NCI-H748 (cell line): ENCODE data around the gene RAE1.
A peak's percentile ranks its signal among the peaks of the same experiment; 100 is the strongest.
"Not testable (repeated sequence)": the region's sequence is repeated elsewhere in the genome, so short reads cannot be mapped to it uniquely, and the experiment has no call there.

Experiments used
- DNase-seq: peaks from one replicate; lab custom pipeline; 2025; ENCODE audit not compliant: unreplicated experiment; lab: John Stamatoyannopoulos, UW

RAE1 gene

DNA sequence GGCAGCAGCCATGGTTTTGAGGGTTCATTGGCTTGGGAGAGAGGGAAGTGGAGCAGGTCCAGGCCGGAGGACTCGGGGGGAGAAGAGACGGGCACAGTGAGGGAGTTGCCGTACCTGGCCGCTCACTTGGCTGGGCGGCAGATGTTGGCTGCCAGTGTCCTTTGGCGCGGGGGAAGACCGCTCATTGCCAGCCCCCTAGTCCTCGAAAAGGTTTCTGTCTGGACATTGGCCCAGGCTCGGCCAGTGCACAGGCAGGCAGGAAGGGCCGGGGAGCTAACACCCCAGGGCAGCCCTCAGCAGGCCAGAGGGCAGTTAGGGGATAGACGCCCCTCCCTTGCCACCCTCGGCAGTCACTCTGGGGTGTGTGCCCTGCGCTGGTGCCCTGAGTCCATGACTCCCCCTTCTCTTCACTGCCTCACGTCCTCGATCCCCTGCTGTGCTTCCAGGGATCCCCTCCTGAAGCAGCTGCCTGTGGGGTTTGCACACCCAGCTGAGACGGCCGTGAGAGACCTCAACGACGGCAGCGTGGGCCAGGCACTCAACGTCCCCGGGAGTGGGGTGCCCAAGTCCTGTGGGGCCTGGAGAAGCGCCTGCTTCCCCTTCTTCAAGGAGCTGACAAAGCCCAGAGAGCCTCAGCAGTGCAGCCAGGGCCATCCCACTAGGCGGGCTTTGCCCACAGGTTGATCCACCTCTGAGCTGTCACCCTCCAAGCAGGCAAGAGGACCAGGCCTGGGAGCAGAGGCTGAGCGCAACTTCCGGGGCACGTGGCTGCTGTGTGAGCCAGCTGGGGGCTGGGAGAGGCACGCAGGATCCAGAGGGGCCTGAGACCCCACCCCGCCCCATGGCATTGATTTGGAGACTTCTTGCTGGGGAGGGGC, 60.6 kb downstream of the RAE1 start:
- DNase-seq: no peak

GRCh38 chr20:57412347-57413029, 61.4 kb downstream of the RAE1 start:
- no peak for DNase-seq

- DNase-seq: no peak
Observed at GRCh38 chr20:57413986-57414385, 62.9 kb downstream of the RAE1 start.

DNA sequence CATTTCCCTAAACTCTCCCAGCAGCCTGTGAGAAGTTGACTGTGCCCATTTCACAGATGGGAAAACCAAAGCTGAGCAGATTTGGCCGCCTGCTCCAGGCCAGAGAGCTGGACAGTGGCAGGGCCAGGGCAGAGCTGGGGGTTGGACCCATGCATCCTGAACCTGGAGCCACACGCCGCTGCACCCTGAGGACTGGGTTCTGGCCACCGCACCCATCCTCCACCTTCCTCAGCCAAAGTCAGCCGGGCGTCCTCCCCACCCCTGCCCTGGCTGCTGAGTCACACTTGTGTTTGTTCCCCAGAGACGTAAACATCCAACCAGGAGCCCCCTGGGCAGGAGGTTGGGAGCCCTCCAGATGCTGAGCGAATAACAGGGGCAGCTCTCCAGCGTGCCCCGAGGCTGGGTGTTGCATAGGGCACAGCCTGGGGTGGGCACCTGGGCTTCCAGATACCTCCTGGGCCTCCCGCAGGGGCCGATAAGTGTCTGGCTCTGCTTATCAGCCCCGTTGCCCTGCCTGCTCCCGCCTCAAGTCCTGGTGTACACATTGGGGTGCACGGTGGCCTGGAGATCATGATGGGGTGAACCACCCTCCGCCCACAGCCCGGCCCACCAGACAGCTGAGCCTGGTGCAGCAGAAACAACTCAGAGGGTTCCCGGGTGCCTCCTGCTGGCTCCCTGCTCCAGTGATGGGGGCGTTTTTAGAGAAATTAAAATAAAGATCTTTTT, 64.0 kb downstream of the RAE1 start:
- DNase-seq: no peak

DNA sequence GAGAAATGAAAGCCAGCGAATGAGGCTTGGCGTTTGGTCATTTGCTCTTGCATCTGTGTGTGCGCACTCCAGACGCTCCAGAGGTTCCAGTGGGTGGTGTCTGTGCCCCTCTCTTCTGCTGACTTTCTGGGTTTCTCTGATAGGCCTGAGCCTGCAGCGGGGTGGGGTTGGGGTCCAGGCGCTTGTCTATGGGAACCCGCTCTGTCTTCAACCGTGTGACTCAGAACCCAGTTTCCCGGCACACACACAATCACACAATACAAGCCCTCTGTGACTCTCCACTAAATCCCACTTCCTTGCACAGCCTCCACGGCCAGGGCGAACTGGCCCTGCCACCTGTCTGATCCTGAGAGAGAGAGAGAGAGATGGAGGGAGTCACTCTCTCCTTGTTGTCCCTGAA, 64.7 kb downstream of the RAE1 start:
- no peak for DNase-seq

DNA sequence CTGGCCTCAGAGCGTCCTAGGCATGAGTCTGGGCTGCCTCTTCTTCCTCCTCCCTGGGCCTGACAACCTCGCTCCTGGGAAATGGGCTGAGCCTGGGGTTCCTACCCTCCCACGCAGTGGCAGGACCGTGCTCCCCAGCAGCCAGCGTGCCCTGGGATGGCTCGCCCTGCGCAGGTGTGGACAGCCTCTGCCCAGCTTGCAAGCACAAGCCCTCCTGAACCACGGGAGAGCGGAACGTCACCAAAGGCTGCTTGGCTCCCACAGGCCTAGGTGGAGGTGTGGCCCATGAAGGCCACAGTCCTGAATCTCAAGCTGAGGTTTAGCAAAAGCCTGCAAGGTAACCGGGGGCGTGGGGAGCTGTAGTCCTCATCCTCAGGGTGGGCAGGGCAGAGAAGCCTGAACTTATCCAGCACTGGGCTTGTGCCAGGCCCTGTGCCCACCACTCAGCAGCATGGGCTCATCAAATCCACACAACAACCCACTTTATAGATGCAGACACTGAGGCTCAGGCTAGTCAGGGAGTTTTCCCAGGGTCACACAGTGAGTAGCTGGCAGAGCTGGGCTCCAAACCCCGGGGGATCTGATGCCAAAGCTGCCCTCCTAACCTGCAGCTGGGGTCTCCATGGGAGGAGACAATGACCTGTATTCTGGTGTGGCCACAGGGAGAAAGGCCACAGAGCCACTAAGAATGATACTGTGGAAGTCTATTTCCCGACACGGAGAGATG, 65.4 kb downstream of the RAE1 start:
- no peak for DNase-seq

DNA sequence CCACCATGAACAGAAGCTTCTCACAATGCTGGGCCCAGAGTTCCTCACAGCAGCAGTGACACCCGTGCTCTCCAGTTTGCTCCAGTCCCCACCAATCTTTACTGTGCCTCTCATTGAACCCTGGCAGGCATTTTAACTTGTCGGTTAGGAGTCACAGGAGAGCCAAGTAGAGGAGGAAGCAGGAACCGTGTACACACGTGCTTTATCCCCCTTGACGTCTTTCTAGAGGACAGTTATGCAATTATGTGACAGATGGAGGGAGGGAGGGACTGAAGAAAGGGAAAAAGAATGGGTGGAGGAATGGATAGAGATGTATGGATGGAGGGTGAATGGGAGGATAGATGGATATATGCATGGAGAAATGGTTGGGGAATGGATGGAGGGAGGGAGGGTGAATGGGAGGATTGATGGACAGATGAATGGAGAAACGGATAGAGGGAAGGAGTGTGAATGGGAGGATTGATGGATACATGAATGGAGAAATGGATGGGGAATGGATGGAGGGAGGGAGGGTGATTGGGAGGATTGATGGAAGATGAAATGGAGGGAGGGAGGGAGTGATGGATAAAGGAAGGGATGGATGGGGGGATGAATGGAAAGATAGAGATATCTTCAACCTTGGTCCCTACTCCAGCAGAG, 66.1 kb downstream of the RAE1 start:
- DNase-seq: no peak

- no peak for DNase-seq
Observed at GRCh38 chr20:57417830-57418780, 67.0 kb downstream of the RAE1 start.

GRCh38 chr20:57419479-57419878, 68.4 kb downstream of the RAE1 start:
- DNase-seq: not testable (repeated sequence)

DNA sequence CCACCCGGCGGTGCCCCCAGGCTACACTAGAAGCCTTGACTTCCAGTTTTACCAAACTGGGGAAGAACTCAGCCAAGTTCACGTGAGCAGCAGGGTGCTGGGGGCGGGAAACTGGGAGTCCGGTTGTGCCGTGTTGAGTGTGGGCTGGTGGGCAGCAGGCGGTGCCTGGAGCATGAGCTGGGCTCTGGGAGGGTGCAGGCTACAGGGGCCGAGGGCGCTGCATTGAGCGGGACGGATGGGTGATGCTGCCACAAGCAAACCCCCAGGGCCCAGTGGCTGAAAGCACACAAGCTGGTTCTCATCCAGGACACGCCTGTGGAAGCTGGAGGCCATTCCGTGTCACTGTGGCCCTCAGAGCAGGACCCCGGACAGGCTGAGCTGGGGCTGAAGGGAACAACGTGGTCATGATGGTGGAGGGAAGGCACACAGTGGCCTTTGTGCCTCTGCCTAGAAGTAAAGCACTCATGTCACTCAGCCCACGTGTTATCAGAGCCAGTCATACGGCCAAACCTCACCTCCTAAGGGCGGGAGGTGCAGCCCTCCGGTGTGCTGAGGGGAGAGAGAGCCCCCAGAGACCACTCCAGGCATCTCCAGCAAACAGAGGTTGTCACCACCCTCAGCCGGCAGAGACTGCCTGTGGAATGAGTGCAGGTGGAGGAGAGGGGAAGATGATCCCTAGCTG, 69.7 kb downstream of the RAE1 start:
- no peak for DNase-seq

DNA sequence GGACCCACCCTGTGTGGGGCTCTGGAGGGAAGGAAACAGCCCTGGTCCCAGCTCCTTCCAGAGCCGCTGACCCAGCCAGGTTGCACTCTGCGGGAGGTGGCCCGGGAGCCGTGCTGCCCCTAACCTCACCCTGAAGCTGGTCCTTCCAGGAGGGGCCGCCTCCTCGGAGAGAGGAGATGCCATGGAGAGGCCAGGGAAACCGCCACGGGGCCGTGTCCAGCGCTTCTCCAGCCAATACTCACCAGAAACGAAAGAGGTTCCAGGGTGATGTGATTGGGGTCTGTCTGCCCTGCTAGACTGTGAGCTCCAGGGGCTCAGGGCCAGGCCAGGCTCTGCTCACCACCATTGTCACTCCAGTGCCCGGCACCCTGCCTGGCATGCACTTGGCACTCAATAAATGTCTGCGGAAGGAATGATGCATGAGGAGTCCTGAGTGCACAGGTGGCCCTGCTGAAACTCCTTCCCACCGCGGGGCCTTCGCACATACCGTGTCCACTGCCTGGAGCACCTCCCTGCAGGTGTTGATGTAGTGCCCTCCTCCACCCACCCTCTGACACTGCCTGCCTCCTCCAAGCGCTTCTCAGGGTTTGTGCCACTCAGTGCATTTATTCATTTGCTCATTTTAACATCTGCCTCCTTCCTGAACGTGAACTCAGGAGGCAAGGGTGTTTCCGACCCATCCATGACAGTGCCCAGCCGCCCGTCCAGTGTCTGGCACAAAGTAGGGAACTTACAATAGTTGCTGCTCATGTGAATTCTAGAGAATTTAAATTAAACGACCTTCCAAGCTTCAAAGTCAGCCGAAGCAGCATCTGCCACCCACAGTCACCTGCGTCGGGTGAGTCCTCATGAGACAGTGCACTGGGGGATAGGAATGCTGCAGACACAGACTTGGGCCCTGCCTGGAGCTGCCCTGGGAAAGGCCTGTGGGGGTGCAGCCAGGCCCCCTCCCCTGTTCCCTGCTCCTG, 70.5 kb downstream of the RAE1 start:
- DNase-seq: no peak

- no peak for DNase-seq
Observed at GRCh38 chr20:57422254-57422653, 71.2 kb downstream of the RAE1 start.

- DNase-seq: peak; percentile 63
Observed at GRCh38 chr20:57425150-57426013, 74.3 kb downstream of the RAE1 start.

DNA sequence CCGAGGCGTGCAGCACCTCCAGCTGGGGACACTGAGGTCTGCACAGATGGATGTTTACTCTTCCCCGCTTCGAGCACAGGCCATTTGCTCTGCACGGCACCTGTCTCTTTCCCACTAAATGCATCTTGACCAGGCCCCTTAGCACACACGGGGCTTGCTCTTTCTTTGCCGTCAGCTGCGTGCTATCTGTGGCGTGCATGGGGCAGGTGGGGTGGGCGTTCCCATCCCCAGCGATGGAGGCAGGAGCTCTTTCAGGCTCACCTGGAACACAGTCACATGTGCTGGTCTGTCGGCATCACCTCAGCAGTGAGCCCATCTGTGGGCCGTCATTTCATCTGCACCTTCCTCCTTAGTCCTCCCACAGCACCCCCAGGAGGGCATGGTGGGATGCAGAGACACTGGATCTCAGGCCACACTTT, 75.2 kb downstream of the RAE1 start:
- DNase-seq: peak; percentile 61

- no peak for DNase-seq
Observed at GRCh38 chr20:57426831-57427230, 75.8 kb downstream of the RAE1 start.

DNA sequence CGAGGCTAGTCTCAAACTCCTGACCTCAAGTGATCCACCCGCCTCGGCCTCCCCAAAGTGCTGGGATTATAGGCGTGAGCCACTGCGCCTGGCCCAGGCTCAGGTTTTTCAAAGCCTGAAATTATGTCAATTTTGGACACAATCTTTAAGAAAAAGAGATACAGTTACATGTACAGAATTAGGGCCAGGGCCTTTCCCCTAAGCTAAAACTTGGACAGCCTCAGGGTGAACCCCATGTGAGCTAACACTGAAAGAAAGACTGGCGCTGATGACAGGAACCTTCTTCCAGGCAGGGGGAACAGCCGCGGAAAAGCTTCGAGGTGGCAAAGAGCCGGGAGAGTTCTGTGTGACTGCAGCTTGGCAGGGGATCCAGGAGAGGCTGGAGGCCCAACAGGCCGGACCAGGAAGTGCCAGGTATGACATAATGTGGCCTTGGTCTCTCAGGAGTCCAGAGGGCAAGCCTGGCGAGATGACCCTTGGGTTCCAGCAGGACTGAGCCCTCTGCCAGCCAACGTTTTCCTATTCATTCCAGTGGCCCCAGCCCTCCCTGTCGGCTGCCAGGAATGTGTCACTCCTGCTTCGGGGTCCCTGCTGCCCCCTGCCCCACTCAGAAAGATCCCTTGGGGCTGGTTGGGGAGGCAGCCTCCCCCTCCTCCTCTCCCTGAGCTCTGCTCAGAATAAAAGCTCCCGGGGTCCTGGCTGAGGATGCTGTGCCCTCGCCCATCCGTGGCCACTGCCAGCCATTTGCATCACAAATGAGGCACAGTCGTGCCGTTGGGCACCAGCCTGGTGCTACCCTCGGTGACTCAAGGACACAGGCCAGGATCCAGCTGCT, 77.5 kb downstream of the RAE1 start:
- DNase-seq: no peak
